Cardiac muscle cell (in vitro differentiated cells and primary cell): ENCODE data around the gene FAM177B. TPM values are rescaled to one million over a fixed set of nuclear protein-coding genes. Genes with fewer than 3 reads are reported as not detected.
"Not testable (repeated sequence)": the region's sequence is repeated elsewhere in the genome, so short reads cannot be mapped to it uniquely, and the experiment has no call there.

ENCODE experiments used
- DNase-seq, 2 donors: peaks; one replicate each; pipeline versions ENCODE4 v3.0.0 to v3.0.0-alpha.2; 2010 to 2017; ENCODE audit warnings: low read depth in 1 of 2, low spot score in 1 of 2
- H3K27ac ChIP-seq: fragments of 200-600 bp; sonication (generic); 2 replicates; pipeline ENCODE4 v1.5.1; 2016
- H3K27me3 ChIP-seq: fragments of 200-600 bp; sonication (generic); 2 replicates; pipeline ENCODE4 v1.6.0; 2016; ENCODE audit warnings: control low read depth
- H3K36me3 ChIP-seq: fragments of 200-600 bp; sonication (generic); 2 replicates; pipeline ENCODE4 v1.5.1; 2016; ENCODE audit warnings: control low read depth
- H3K4me1 ChIP-seq: fragments of 200-600 bp; sonication (generic); 2 replicates; pipeline ENCODE4 v1.8.1; 2017; ENCODE audit warnings: low read depth, mild to moderate bottlenecking, mixed run types
- H3K4me3 ChIP-seq: fragments of 200-600 bp; sonication (generic); 2 replicates; pipeline ENCODE4 v1.5.1; 2016; ENCODE audit warnings: mild to moderate bottlenecking
- H3K9me3 ChIP-seq: fragments of 200-600 bp; sonication (generic); 2 replicates; pipeline ENCODE4 v1.5.1; 2017; ENCODE audit warnings: low read depth, mild to moderate bottlenecking, control low read depth
- CTCF ChIP-seq: IDR thresholded peaks from 2 replicates; pipeline ENCODE4 v1.5.1; 2012; ENCODE audit warnings: low read depth, mild to moderate bottlenecking, low read length
- polyA plus RNA-seq: library from polyadenylated mRNA; unstranded; fragments of >200 nt; fragmentation: Nextera tagmentation; extraction: Ambion mirVana; gene quantifications from 2 replicates; pipeline ENCODE4 v1.2.1, GENCODE V29; 2016
- total RNA-seq: library from RNA; depleted of rRNA; stranded (reverse); fragments of >200 nt; gene quantifications from 2 replicates; pipeline ENCODE4 v1.2.3, GENCODE V29; 2016

FAM177B gene
- total and polyA plus RNA-seq, 2 experiments from 2014 or later, result not detected

GRCh38 chr1:222759451-222760035, 22.5 kb downstream of the FAM177B start:
- Histone ChIP-seq H3K9me3 (no peaks in the 10 kb centered on the region), H3K4me3 (no peak overlapping the region), H3K4me1 (peaks cover 11% of the 10 kb centered on the region), H3K27ac (no peak overlapping the region), H3K36me3 (no peaks in the 10 kb centered on the region), H3K27me3 (no peaks in the 10 kb centered on the region)
- no peak for TF ChIP-seq CTCF
- no peak for DNase-seq

GRCh38 chr1:222761083-222761482, 24.1 kb downstream of the FAM177B start:
- H3K36me3 ChIP-seq, result no peaks in the 10 kb centered on the region
- H3K27ac ChIP-seq, result no peak overlapping the region
- H3K27me3 ChIP-seq, result no peaks in the 10 kb centered on the region
- H3K4me3 ChIP-seq, result no peak overlapping the region
- DNase-seq, result no peak
- H3K9me3 ChIP-seq, result no peaks in the 10 kb centered on the region
- peaks cover 11% of the 10 kb centered on the region for H3K4me1 ChIP-seq
- no peak for TF ChIP-seq CTCF

GRCh38 chr1:222762178-222762577, 25.2 kb downstream of the FAM177B start:
- DNase-seq, H3K27me3 ChIP-seq, H3K4me3 ChIP-seq, H3K9me3 ChIP-seq, H3K36me3 ChIP-seq, H3K27ac ChIP-seq: not testable (repeated sequence)
- H3K4me1 ChIP-seq, result peaks cover 11% of the 10 kb centered on the region

- no peaks in the 10 kb centered on the region for H3K4me1 ChIP-seq
- TF ChIP-seq CTCF, result no peak
- H3K9me3 ChIP-seq, result no peaks in the 10 kb centered on the region
- H3K36me3 ChIP-seq, result no peaks in the 10 kb centered on the region
- no peak for DNase-seq
- no peak overlapping the region for H3K4me3 ChIP-seq
- H3K27ac ChIP-seq, result no peak overlapping the region
- H3K27me3 ChIP-seq, result no peaks in the 10 kb centered on the region
Observed at GRCh38 chr1:222767152-222767571, 30.2 kb downstream of the FAM177B start.

- H3K4me1 ChIP-seq, result no peaks in the 10 kb centered on the region
- no peaks in the 10 kb centered on the region for H3K9me3 ChIP-seq
- H3K36me3 ChIP-seq, result no peaks in the 10 kb centered on the region
- no peak overlapping the region for H3K27ac ChIP-seq
- no peak for DNase-seq
- no peak for TF ChIP-seq CTCF
- no peaks in the 10 kb centered on the region for H3K27me3 ChIP-seq
- H3K4me3 ChIP-seq, result no peak overlapping the region
Observed at GRCh38 chr1:222768592-222768991, 31.6 kb downstream of the FAM177B start.

GRCh38 chr1:222769181-222769580, 32.2 kb downstream of the FAM177B start:
- DNase-seq, result no peak
- no peaks in the 10 kb centered on the region for H3K27me3 ChIP-seq
- no peak overlapping the region for H3K27ac ChIP-seq
- no peaks in the 10 kb centered on the region for H3K36me3 ChIP-seq
- no peaks in the 10 kb centered on the region for H3K4me1 ChIP-seq
- H3K4me3 ChIP-seq, result no peak overlapping the region
- H3K9me3 ChIP-seq, result no peaks in the 10 kb centered on the region
- TF ChIP-seq CTCF, result no peak
